GM19193 (cell line): ENCODE results near the gene LDLRAP1.

ENCODE experiments used
- POLR2A ChIP-seq: IDR thresholded peaks from 4 replicates; pipeline ENCODE4 v1.6.1; 2011; ENCODE audit not compliant: insufficient read depth, insufficient read length; ENCODE audit errors: extremely low read depth

Gene LDLRAP1

DNA sequence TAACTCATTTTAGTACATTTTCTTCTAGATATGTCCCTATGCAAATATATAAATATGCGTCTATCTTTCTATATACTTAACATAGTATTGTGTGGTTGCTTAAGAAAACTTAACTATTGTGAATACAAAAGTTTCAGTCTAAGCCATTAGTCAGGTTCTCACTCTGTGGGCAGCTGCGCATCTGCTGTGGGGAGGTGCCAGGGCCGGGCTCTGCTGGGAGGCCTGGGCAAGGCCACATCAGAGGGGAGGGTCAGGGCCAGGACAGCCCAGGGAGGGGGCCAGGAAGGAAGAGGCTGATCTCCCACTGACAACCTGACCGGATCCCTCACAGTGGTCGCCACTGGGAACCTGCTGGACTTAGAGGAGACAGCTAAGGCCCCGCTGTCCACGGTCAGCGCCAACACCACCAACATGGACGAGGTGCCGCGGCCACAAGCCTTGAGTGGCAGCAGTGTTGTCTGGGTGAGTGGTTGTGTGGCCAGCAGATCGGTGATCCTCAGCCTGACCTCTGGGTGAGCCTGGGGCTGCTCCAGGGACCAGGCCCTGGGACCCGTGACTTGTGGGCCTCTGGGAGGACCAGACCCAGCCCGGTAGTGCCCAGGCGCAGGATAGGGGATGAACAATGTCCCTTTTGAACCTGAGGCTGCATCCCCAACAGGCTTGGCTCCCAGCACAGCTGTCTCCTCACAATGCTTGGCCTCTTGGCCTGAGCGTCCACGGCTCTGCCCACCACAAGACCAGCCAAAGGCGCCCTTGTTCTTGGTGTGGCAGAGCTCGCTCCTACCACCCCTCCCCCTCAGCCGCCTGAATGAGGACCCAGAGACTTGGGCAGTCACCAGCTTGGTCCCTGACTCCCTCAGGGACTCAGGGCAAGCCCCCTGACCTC lies 20.2 kb downstream of the LDLRAP1 start:
- no peak for TF ChIP-seq POLR2A

DNA sequence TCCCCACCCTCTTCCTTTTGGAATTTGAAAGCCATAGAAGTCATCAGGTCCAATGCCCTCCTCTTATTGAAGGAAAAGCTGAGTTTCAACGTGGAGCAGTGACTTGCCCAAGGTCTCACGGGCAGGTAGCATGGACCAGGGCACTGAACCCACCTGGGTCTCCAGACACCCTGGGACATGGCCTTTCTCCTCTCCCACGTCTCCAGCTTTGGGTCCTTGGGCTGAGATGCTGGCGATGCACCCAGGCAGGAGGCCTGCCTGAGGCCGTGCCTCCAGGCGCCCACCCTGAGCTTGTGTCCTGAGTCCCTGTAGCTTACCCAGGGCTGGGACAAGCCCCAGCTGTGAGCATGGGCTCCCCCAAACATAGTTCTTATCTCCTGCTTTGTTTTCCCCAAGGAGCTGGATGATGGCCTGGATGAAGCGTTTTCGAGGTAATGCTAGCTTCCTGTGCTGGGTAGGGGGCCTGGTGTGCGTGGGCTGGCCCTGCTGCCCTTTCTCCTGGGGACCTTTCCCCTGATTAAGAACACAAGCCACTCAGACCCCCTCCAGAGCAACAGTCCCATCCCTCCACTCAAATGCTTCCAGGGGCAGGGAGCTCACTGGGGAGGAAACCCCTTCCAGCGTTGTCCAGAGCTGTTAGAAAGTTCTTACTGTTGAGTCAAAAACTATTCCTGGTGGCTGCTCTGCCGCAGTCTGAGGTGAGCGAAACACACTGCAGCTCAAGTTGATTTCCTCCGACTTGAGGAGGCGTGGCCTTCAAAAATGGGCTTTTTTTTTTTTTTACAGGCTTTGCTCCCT lies 21.6 kb downstream of the LDLRAP1 start:
- no peak for TF ChIP-seq POLR2A

DNA sequence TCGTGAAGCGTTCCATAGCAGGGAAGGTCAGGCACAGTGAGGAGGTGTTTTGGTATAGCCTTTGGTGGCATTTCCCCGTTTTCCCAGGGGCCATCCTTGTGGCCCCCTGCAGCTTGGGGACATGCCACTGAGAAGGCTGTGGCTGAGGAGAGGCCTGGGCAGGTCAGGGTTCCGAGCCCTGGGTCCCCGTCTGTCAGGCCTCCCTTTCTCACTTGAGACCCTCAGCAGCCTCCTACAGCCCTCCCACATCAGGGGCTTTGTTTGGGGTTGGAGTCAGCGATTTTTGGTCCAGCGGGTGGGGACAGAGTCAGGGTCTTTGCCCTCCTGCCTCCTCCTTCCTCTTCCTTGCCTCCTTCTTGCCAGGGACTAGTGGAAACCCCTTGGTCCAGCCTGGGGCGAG lies 22.2 kb downstream of the LDLRAP1 start:
- no peak for TF ChIP-seq POLR2A

DNA sequence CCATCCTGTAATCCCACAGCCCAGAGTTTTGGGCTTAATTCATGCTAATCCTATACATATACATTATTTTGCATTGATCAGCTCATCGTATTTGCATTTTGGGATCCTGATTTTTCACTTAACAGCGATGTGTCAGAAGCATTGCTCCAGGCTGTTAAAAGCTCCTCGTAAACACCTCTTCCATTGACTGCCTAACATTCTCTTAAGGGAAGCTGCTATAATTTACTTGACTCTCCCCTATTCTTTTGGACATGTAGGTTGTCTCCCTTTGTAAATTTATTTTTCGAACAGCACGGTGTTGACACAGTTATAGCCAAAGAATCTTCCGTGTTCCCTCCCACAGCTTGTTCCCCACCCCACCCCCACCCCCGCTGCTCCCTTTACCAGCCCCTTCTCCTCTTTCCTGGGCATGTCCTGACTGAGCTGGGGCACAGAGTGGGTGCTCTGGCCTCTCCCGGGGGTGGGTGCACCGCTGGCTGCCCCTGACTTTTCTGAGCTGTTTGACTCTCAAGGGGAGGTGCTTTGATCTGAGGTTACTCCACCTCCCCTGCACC lies 22.8 kb downstream of the LDLRAP1 start:
- no peak for TF ChIP-seq POLR2A

DNA sequence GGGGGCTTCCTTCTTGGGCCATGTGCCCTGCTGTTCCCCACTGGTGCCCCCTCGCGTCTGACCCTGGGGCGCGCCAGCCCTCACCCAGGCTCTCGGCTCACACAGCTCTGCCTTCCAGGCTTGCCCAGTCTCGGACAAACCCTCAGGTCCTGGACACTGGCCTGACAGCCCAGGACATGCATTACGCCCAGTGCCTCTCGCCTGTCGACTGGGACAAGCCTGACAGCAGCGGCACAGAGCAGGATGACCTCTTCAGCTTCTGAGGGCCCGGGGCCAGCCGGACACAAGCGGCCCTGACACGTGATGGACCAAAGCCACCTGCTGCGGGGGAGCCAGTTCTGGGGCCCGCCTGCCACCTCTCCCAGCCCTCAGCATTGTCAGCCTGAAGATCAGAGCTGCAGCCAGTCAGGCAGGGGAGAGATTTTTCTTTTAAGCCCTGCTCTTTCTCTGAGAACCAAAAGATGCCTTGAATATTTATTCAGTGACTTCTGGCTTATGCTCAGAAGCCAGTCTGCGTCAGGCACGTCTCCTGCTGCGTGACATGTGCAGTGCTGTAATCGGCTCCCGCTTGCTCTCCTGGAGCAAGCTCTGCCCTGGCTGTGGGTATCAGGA lies 23.4 kb downstream of the LDLRAP1 start:
- TF ChIP-seq POLR2A = no peak

DNA sequence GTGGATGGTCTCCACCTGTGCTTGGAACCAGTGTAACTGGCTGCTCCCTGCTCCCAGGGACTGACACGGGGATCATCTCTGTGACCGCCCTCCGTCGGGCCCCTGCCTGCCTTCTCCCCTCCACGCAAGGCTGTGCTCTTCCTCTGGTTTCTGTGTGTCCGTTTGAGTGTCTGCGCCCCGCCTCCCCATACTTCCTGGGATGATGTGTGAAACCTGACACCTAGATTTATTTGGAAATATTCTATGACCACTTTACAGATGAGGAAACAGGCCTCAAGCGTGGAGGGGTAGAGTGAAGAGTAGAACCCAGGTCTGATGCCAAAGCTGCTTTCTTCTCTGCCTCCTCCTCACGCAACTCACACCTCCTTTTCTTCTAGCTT lies 24.3 kb downstream of the LDLRAP1 start:
- no peak for TF ChIP-seq POLR2A

DNA sequence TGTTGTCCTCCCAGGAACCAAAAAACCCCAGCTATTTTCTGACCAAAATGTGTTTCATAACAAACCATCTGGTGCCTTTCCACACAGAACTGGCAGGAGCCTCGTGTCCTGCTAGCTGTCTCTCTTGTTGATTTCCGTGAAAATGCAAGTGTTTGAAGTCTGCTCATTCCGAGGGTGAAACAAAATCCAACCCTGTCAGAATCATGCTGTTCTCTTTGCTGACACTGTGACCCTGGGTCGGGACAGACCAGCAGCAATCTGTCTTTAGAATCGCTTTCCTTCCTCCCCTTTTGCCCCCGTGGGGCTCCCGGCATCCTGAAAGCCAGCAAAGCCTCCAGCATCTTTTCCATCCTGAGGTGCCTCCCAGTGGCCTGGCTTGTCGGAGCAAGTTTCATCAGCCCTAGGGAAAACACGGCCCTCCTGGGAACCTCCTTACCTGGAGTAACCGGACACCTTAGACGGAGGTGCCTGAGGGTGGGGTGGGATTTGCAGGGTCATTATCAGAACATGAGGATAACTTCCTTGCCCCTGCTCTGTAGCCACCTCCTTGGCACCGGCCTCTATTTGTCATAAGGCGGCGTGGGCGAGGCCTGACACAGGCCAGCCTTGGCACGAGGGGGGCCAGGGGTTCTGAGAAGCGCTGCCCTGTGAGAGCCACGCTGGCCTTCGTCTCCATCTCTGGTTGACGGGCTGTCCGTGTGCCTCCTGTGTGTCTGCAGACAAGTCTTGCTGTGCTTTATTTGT lies 24.9 kb downstream of the LDLRAP1 start:
- TF ChIP-seq POLR2A = no peak

DNA sequence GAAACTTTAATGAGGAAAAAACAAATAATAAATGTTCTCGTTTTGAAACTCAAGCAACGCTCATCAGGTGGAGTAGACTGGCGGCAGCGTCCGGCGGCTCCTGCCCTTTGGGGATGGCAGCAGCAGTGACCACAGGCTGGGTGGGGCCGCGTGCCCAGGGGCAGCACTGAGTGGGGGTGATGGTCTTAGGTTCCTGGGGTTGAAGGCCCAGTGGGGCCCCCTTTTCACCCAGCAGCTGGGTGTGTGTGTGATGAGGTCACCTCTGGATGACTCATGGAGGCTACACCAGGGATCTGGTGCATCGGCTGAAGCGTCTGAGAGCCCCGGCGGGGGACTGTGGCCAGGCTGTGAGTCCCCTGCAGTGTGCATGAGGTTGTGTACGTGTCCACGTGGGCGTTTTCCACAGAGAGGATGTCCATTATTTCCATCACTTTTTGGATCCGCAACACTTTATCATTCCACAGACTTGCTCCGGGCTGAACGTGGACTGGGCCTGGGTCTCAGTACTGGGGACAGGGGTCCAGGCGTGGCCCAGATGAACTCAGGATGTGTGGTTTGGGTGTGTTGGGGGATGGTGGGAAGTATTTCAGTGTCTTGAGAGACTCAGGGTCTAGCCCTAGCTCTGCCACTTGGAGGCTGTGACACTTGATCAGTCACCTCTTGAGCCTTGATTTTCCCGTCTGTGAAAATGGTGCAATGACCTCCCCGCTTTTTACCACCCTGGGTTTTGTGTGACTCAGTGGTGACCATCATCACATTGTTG lies 25.6 kb downstream of the LDLRAP1 start:
- TF ChIP-seq POLR2A = no peak

DNA sequence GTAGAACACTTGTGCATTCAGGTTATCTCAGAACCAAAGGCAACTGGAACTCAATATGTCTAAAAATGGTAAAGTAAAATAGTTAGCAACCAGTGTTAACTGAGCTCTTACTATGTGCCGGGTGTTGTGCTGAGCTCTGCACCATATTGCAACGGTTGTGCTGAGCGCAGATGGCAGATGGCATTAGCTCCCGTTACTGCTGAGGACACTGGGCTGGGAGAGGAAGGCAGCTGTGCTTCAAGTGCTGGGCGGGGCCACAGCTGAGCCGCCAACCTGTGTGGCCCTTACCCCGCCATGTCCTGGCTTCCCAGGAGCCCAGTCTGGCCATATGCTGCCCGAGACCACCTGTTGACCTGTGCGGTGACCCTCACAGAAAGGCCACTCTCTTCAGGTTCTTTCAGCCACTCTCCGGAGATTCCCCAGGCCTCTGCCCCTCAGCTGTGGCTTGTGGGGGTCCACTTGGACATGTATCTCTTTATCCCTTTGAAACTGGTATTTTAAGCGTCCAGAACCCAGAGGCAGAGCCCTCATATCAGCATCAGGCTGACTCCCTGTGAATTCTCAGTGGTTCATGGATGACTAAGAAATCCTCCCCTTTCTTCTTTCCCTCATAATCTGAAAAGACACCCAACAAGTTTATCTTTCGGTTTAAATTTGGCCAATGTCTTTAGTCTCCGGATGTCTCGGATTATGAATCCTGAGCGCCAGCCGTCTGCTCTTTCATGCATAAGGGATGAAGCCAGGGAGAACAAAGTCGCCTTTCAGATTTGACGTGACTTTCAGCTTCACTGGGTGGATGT lies 26.4 kb downstream of the LDLRAP1 start:
- no peak for TF ChIP-seq POLR2A

DNA sequence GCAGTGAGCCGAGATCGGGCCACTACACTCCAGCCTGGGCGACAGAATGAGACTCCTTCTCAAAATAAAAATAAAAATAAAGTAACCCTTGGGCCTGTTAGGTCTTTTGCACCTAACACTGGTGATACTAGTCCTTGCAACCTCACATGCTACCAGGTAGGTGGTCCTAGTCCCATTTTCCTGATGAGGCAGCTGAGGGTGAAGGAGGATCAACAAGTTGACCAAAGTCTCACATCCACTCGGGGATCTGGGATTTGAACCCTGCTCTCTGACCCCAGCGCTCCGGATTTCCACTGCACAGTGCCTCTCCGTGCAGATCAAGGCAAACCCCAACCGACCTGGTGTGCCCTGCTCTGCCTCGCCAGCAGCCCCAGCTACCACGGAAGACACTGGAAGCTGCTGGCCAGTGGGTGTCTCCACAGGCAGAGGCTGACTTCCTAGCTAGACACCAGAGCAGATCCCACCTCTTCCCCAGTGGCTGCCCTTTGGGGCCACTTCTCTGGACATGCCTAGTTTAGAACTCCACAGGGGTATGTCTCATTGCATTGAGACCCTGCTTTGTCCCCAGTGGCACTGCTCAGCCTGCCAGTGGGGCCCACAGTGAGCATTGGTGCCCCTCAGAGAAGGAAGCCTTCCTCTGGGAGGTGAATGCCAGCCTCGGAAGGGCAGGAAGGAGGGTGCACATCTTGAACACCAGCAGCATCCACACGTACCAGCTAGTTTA lies 27.6 kb downstream of the LDLRAP1 start:
- TF ChIP-seq POLR2A = no peak

DNA sequence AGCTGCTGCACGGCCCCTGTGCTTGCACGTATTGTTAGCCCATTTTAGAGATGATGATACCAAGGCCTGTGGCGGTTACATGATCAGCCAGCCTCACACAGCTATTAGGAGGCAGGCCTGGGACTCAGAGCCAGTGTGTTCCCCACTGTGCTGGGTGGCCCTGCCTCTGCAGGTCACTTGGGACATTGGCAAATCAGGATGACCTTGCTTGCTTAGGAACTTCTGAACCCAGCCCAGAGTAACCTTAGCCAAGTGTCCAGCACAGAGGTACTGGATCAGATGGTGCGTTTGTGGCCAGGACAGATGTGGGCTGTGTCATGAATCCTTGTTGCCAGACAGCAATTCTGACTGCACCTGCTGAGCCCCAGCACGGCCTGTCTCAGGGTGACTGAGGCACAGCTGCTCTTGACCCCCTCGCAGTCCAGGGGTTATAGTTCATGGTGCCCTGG lies 28.1 kb downstream of the LDLRAP1 start:
- TF ChIP-seq POLR2A = no peak

DNA sequence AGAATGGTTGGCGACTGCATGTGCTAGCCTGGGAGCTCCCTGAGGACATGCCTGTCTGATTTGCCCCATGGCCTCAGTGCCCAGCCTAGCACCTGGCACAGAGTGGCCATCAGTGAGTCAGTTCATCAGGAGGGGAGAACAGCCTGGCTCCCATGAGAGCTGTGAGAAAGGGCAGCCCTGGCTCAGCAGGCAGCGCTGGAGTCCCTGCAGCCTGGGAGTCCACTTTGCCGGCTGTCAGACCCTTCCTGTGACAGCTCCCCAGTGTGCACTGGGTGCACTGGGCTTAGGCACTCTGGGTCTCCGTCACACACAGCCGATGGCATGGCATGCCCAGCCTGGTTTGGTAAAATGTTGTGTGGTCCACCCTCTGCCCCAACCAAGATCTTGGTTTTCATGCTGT lies 28.7 kb downstream of the LDLRAP1 start:
- no peak for TF ChIP-seq POLR2A
